ENCODE data around the gene KCNMA1.

Gene KCNMA1

GRCh38 chr10:77026148-77026547 lies 611.5 kb downstream of the KCNMA1 start:
- in situ Hi-C loops (cut with MboI; ENCODE audit: low sequenced_read_pairs), result no loop called here

- in situ Hi-C loops (cut with MboI; ENCODE audit: low sequenced_read_pairs), result no loop called here
These were observed 613.1 kb downstream of the KCNMA1 start for GRCh38 chr10:77024461-77024860.

DNA sequence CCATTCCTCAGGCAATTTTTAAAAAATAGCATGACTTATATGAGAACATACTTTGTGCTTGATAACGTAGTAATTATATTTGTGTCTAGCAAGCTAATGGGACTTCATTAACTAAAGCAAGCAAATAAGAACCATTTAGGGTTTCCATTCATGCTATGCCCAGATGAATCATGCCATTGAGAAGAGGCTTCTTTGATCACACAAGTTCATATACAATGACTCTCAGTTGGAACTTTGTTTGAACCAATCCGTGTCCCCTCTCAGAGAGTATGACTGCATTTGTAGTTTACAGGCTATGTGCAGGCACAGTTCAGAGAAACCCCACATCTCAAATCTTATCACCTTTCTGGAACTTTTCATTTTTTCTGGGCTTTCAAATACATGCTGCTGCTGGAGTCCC lies 614.2 kb downstream of the KCNMA1 start:
- in situ Hi-C loops (cut with MboI; ENCODE audit: low sequenced_read_pairs), result no loop called here

DNA sequence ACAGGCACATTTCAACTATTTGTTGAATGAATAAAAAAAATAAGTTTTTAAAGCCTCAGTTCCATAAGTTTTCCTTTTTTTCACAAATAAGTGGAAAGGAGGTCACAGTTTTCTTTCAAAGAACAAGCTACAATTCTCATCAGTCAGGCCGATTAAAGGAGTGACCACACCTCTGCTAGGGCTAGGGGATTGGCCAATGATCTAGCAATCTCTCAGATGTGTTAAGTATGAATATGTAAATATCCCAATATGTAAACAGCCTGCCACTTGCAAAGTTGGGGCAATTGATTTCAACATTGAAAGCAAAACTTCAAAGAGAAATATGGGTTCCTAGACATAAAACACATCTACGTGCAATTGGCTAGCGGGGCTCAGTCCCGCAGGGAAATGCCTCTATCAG lies 614.9 kb downstream of the KCNMA1 start:
- in situ Hi-C loops (cut with MboI; ENCODE audit: low sequenced_read_pairs), result no loop called here

GRCh38 chr10:77021966-77022490 lies 615.6 kb downstream of the KCNMA1 start:
- in situ Hi-C loops (cut with MboI; ENCODE audit: low sequenced_read_pairs), result no loop called here

DNA sequence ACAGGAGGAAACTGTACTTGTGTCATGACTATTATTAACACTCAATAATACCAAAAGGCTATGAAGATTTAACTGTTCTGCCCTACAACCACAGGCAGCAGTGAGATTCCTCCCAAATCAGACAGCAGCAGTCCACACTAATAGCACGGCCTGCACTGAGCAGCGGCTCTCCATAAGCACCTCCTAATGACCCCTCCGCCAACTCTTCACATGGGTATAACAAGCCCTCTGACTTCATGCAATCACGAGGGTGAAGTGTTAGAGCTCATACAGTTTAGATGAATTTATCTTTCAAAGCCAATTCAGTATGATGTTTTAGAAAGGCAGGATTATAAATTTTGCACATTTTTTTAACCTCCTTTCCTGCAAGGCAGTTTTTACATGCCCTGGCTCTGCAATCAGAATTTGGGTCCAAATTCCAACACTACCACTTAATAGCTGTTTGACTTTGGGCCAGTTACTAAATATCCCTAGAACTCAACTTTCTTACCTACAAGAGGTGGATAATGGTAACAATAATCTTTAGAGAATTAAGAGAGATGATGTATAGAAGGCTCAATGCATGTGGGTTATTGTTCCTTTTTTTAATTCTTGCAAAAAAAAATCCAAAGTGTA lies 617.1 kb downstream of the KCNMA1 start:
- in situ Hi-C loops (cut with MboI; ENCODE audit: low sequenced_read_pairs), result no loop called here

DNA sequence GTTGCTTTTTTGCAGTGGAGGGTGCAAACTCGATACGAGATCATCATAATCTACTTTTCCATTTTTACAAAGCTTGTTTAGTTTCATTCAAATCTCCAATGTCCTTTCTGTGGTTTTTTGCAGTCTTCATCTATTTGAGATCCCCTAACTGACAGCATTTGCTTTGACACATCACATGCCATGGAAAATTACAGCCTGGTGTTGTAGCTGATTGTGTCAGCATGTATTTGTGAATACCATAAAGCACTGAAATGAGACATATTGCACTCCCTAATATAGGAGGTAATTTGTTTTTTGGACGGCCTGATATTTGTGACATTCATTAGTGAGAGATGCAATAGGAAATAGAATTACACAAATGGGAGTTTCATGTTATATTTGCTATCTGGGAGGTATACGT lies 620.8 kb downstream of the KCNMA1 start:
- in situ Hi-C loops (cut with MboI; ENCODE audit: low sequenced_read_pairs), result no loop called here

- in situ Hi-C loops (cut with MboI; ENCODE audit: low sequenced_read_pairs), result no loop called here
These were observed 621.3 kb downstream of the KCNMA1 start for GRCh38 chr10:77016278-77016815.

DNA sequence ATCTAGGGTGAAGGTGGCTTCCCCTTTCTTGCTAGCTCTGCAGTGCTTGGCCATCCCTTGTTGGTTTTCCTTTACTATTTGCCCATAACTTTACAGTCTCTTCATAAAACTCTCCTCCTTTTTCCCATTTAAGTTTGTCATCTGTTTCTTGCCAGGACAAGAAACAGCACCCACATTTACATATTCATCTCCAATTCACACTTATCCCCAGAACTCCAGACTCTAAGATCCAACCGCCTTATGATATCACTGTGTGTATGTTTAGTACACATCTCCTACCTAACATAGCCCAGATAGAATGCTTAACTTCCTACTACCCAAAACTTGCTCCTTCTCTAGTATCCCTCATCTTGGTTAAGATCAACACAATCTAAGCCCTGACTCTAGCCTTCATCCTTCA lies 622.2 kb downstream of the KCNMA1 start:
- in situ Hi-C loops (cut with MboI; ENCODE audit: low sequenced_read_pairs), result no loop called here

- in situ Hi-C loops (cut with MboI; ENCODE audit: low sequenced_read_pairs), result no loop called here
These were observed 624.7 kb downstream of the KCNMA1 start for GRCh38 chr10:77012812-77013500.

- in situ Hi-C loops (cut with MboI; ENCODE audit: low sequenced_read_pairs), result no loop called here
These were observed 625.5 kb downstream of the KCNMA1 start for GRCh38 chr10:77011874-77012811.

DNA sequence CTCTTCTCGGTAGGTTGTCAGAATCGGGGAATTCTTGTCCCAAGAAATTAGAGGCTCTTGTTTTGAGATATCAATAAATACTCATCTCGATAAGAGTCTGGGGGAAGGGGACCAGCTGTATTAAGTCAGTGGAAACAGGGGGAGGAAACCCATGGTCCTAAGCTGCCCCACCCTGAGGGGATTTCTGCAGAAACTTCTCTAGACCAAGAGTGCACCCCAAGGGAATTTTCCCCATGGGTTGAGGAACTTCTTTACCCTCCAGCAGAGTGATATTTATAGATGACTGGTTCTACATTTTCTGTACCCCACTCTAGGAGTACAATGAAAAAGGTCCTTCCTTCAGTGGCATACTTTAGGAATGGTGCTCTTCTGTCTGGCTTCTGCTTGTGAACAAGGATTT lies 627.2 kb downstream of the KCNMA1 start:
- in situ Hi-C loops (cut with MboI; ENCODE audit: low sequenced_read_pairs), result no loop called here

- in situ Hi-C loops (cut with MboI; ENCODE audit: low sequenced_read_pairs), result no loop called here
These were observed 629.8 kb downstream of the KCNMA1 start for GRCh38 chr10:77007834-77008233.

DNA sequence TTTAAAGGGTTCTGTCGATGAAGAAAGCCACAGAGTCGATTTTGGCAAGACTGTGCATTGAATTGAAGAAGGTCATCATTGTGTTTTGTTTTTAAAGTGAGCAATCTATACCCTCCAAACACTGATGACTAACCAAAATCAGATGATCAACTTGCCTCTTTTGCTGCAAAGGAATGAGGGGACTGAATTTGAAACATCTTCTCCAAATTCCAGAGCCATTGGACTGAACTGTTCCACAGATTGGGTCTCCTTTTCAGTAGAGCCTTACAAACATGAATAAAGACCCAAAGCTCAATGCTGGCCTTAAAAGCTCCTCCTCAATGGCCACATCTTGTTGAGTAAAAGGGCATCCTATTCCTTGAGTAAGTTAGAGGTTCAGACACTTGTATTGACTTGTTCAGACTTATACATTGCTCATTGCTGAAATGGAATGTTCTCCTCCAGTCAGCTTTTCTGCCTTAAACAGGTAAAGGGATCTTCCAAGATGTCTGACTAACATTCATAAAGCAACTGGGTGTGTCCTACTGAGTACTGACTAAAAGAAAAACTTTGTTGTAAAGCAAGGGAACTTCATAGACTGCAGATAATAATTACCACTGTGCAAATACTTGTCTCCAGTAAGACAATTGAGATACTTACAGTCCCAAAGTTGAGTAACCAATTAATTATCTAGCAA lies 630.6 kb downstream of the KCNMA1 start:
- in situ Hi-C loops (cut with MboI; ENCODE audit: low sequenced_read_pairs), result no loop called here

- in situ Hi-C loops (cut with MboI; ENCODE audit: low sequenced_read_pairs), result no loop called here
These were observed 631.7 kb downstream of the KCNMA1 start for GRCh38 chr10:77005871-77006270.

DNA sequence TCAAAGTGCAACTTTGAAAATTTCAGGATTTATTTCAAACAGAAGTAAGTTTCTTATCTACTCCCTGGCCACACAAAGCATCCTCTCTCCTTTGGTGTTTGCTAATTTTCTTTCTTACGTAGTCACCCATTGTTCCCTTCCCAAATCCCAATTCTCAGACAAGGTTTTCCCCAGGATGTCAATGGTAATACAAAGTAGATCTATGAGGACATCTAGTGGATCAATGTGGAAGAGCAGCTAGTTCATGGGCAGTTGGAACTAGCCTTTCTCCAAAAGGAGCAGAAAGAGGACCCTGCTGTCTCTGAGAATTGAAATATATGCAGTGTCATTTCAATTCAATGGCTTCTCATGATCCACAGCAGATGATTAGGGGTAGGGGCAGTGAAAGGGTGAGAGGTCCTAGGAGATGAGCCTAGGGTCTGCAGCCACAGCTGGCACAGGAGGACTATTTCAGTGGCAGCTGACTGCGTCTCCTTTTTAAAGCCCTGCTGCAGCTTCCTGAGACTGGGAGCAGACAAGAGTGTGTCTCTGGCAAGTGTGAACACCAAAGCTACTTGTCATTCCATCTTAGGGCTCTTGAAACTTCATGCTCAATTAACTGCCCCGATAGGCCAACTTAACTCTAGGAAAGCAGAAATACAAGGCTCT lies 632.6 kb downstream of the KCNMA1 start:
- in situ Hi-C loops (cut with MboI; ENCODE audit: low sequenced_read_pairs), result no loop called here

- in situ Hi-C loops (cut with MboI; ENCODE audit: low sequenced_read_pairs), result no loop called here
These were observed 634.7 kb downstream of the KCNMA1 start for GRCh38 chr10:77002872-77003271.

DNA sequence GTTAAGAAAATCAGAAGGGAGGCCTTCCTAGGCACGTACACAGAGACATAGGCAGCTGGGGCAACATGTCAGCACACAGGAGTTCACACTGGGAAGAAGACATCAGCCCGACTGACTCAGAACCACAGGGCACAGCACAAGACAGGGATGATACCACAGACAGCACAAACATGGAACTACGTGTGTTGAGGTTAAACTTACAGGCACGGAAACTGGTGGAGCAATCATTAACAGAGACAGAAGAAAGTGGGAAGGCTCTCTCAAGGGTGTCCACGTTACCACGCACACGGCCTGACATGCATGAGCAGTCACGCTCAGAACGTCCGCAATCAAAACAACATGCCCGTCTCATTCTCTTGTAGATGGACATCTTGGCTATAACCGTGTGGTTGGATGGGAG lies 636.4 kb downstream of the KCNMA1 start:
- in situ Hi-C loops (cut with MboI; ENCODE audit: low sequenced_read_pairs), result no loop called here

GRCh38 chr10:76998451-76998850 lies 639.2 kb downstream of the KCNMA1 start:
- in situ Hi-C loops (cut with MboI; ENCODE audit: low sequenced_read_pairs), result no loop called here

- in situ Hi-C loops (cut with MboI; ENCODE audit: low sequenced_read_pairs), result no loop called here
These were observed 640.0 kb downstream of the KCNMA1 start for GRCh38 chr10:76997631-76998030.
